Lung microvascular endothelial cell (primary cell): ENCODE results near the gene LRCH1. TPM values are rescaled to one million over a fixed set of nuclear protein-coding genes. Genes with fewer than 3 reads are reported as not detected.
A peak's percentile ranks its signal among the peaks of the same experiment; 100 is the strongest.

Experiments
- DNase-seq, 2 donors: peaks; one replicate each; pipeline versions ENCODE4 v3.0.0 to v3.0.0-alpha.2; 2010; ENCODE audit warnings: low read depth in 2 of 2
- total RNA-seq: library from RNA; depleted of rRNA; stranded (reverse); fragments of >200 nt; gene quantifications from 2 replicates; pipeline ENCODE4 v1.2.1, GENCODE V29; 2014

LRCH1 gene
- total RNA-seq, 1 donor from 2014 or later = 11.5 TPM

- peak in 1 of 2 donors; percentile 20 for DNase-seq
These were observed 134.8 kb downstream of the LRCH1 start for GRCh38 chr13:46687810-46688209.

- DNase-seq = no peak
These were observed 135.3 kb downstream of the LRCH1 start for GRCh38 chr13:46688306-46688705.

DNA sequence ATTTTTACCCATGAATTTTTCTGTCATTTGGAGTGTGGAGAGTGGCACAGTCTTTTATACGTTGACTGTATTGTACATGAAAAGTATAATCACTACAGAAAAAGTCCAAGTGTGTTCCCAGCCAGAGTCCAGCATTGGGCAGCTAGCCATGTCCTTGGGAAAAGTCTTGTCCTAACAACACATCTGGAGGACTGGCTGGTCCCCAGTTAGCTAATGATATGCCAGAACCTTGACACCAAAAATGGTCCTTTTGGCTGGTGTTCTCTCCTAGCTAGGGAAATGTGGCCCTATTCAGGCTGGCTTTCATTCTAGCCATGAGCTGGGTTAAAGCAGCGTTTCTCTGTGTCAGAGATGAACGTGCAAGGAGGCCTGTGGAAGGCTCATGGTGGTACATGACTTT is 145.0 kb downstream of the LRCH1 start:
- no peak for DNase-seq

GRCh38 chr13:46698910-46699460 is 146.0 kb downstream of the LRCH1 start:
- DNase-seq = peak; percentile 76 to 79

DNA sequence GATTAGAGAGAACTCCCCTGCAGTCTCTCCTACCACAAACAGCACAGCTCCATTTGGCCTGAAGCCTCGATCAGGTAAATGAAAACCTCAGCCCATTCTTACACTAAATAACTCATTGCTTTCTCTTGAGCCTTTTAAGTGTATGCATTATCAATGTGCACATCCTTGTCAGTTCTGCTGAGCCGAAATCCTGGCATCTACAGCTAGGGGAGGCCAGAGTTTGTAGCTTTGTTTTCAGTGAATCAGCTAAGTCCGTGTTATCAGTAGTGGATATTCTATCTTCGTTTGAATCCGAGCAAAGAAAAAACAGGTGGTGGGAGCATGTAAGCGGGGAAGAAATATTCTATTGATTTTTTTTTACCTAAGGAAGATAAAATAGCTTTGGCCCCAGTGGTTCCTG is 159.6 kb downstream of the LRCH1 start:
- DNase-seq = no peak

GRCh38 chr13:46715363-46715762 is 162.4 kb downstream of the LRCH1 start:
- DNase-seq = no peak

DNA sequence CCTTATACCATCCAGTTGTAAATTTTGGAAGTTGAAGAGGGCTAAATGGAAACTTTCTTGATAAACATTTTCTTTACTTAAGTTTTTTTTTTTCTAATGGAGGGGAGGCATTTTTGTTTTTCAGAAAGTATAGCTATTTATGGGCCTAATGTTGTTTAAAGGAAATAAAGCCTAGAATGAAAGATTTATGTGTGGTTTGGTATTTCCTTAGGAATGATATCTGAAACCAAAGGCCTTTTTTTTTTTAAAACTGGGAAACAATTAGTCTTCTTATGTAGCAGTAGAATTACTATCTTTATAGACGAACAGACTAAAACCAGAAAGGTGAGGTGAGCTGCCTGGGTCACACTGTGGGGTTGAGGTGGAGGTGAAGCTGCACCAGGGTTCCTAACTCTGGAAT is 163.9 kb downstream of the LRCH1 start:
- peak; percentile 35 to 60 for DNase-seq

DNA sequence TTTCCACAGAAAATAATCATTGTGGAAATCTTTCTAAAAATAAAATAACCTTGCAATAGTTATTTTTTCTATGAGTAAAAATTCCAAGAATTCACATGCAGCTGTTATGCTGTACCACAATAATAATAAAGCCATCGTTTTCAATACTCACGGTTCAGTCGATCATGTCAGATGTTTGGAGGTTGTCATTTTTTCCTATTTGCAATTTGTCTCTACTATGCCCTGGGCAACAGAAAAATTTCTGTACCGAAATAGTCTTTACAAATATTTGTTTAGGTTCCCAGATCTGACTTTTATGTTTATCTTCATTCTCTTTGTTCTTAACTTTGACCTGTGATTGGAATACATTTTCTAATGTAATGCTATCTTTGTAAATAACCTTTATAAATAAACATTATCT is 164.3 kb downstream of the LRCH1 start:
- peak in 1 of 2 donors; percentile 65 for DNase-seq

GRCh38 chr13:46717856-46718255 is 164.9 kb downstream of the LRCH1 start:
- no peak for DNase-seq

DNA sequence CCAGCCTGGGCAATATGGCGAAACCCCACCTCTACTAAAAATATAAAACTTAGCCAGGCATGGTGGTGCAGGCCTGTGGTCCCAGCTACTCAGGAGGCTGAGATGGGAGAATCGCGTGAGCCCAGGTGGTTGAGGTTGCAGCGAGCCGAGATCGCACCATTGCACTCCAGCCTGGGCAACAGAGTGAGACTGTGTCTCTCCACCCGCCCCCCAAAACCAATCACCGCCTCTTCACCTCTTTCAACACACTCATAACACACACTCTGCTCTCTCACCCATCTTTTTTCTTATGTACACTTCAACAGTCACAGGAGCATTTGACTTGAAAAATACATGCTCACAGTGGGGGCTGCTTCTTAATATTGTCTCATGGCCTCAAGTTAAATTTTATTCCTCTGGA is 167.2 kb downstream of the LRCH1 start:
- no peak for DNase-seq

DNA sequence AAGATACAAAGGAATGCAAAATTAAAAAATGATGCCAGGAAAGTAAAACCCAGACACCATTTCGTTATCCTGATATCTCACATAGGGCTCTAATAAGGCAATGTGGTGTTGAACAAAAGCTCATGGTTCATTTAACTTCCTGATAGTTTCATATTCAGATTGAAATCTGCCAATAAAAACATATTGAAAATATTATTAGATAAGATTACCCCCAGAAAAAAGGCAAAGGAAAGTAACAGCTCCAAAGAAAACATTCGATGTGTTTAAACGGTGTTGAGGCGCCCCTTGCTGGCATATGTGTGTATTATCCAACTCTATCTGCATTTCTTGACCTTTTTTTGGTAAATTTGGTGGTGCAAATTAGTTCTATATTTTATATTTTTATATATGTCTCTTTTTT is 168.1 kb downstream of the LRCH1 start:
- peak; percentile 62 to 88 for DNase-seq

DNA sequence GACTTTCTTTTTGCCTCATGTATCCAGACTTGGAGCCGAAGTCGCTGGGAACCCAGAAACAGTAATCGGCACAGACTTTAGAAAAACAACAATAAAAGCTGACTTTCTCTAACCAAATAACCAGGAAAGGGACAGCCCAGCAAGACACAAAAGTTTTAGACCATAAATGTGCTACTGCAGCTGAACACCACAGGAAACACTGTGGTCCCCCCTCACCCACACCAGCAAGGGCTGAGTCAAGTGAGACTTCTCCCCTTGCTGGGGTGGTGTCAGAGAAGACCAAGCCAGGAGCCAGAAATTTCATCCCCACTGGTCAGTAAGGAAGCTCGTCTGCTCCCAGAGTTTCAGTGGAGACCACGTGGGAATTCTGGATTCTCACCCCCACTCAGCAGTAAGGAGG is 173.4 kb downstream of the LRCH1 start:
- DNase-seq = no peak

DNA sequence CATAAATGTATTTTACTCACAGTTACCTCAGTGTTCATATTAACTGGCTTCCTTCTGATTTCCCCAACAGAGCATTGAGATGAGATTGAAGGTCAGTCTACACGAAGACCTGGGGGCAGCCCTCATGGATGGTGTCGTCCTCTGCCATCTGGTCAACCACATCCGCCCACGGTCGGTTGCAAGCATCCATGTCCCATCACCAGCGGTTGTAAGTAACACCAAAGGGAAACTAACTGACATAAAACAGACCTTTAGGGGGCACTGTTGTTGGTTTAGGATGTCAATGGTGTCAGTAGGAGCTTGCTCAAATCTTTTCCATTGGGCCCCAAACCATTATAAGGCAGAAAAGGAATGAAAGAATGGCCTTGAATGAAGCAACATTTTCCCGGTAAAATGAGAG is 175.8 kb downstream of the LRCH1 start:
- no peak for DNase-seq

DNA sequence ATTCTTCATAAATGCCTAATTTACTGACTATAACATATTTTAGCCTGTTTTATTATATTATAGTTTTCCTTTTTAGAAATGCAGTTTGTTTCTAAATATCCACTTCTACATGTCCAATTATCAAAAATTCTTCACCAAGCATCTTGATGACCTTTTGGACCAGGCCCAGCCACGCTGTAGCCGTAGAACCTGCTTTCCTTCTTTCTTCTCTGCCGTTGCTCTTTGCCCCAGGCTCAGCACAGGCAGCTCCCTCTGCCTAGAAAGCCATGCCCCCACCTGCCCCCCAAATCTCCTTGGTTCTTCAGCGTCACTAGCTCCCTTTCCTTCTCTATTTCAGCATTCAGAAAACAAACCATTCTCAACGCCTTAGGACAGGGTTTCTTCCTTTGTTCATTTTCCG is 178.6 kb downstream of the LRCH1 start:
- DNase-seq = no peak

- DNase-seq = no peak
These were observed 182.5 kb downstream of the LRCH1 start for GRCh38 chr13:46735425-46735824.

DNA sequence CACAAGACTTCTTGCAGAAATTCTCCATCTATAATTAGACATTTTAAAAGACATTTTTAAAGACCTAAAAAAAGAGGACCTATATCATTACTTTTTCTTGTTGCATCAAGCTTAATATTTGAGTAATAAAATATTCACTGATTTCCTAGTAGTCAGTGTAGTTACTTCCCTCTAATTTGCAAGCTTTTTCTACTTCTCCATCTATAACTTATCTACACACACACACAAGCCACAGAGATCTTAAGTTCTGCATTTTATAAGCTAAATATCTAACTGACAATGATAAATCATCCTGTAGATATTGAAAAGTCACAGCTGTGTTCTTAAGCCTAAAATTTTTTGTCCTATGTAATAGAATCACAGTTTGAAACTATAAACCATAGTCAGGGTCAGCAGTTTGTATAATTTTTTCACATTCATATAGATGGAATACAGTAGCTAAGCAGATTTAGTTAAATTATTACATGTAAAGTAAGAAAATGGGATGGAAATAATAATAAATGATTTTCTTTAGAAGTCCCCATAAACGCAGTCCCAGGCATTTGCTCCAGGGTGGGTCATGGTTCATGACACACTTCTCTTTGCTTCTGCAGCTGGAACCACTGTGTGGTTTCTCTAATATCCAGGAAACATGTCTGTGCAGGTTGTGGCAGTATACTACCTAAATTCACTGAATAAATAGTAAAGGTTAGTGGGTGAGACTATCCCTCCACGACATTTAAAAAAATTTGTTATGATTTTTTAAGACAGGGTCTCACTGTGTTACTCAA is 183.8 kb downstream of the LRCH1 start:
- DNase-seq = no peak

GRCh38 chr13:46738055-46738454 is 185.1 kb downstream of the LRCH1 start:
- DNase-seq = no peak

DNA sequence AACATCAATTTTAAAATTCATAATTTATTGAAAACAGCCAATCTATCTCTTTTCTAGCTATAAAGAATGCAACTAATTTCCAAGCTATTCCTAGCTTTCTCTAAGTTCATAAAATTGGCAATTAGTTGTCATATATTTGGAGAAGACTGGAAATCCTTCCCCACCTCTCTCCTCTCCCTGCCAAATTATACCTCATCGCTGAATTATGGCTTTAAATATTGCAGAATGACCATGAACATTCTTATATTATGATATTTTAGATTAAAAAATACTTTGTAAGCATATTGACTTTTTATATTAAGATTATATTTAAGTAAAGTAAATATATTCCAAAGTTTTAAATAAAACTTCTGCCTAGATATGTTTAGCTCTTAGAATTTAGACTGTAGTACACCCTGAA is 185.8 kb downstream of the LRCH1 start:
- DNase-seq = no peak

- DNase-seq = no peak
These were observed 186.6 kb downstream of the LRCH1 start for GRCh38 chr13:46739447-46740098.

- peak in 1 of 2 donors; percentile 51 for DNase-seq
These were observed 190.2 kb downstream of the LRCH1 start for GRCh38 chr13:46743191-46743590.

GRCh38 chr13:46745062-46745461 is 192.1 kb downstream of the LRCH1 start:
- DNase-seq = no peak

DNA sequence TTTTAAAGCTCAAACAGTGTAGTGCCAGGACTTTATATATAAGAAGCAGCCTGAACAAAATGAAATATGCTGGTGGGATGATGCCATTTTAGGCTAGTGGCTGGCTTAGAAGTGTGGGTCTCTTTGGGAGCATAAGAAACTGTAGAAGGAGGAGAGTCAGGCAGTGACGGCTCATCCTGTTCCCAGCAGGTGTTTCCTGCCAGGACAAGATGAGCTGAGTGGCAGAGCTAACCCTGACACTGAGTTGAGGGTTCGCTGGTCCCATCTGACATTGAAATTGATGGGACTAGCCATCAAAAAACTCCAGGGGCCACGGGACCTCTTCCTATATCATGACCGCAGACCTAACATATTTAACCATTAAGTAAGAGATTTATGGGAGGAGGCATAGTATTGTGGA is 192.7 kb downstream of the LRCH1 start:
- peak in 1 of 2 donors; percentile 31 for DNase-seq
